B cell (primary cell): ENCODE data around the gene KIF26B. TPM values are rescaled to one million over a fixed set of nuclear protein-coding genes. Genes with fewer than 3 reads are reported as not detected.

Source experiments
- ATAC-seq: fragments of 200-7000 bp; cut with Tn5 transposase; one replicate; pipeline ENCODE4 v1.10.0; 2021; ENCODE audit warnings: low read depth, mild to moderate bottlenecking, moderate number of reproducible peaks, moderate library complexity
- CTCF ChIA-PET: fragments of 350-600 bp; sonication (Branson Sonifier 250); formaldehyde crosslinking; loops from one replicate; lab custom pipeline; 2021; ENCODE audit warnings: antibody characterized with exemption, inconsistent platforms; lab: Charles Lee
- POLR2A ChIA-PET: fragments of 350-600 bp; sonication (Branson Sonifier 250); formaldehyde crosslinking; loops from one replicate; lab custom pipeline; 2021; ENCODE audit warnings: antibody characterized with exemption; lab: Charles Lee
- DNase-seq: peaks from one replicate; pipeline ENCODE4 v3.0.0; 2013
- H2AFZ ChIP-seq: 2 replicates; pipeline ENCODE4 v1.6.1; 2012; ENCODE audit warnings: mild to moderate bottlenecking, low read depth, low read length; ENCODE audit not compliant: insufficient read depth, poor library complexity, severe bottlenecking
- H3K27ac ChIP-seq, 2 donors: 1 replicate in 1 of 2; 2 replicates in 1 of 2; pipeline ENCODE4 v1.5.1; 2012 to 2013; ENCODE audit warnings: low read length in 2 of 2, mild to moderate bottlenecking in 2 of 2, moderate library complexity in 1 of 2
- H3K27me3 ChIP-seq, 4 experiments: fragments of 200-600 bp in 1 of 4; sonication (generic) in 1 of 4; replicated peaks in 1 of 4; 1 replicate in 2 of 4; 2 replicates in 2 of 4; pipeline versions ENCODE4 v1.6.1 to v1.7.0; 2013 to 2016; ENCODE audit warnings: low read length in 3 of 4, mild to moderate bottlenecking in 2 of 4, mixed read lengths in 1 of 4, moderate library complexity in 1 of 4; ENCODE audit not compliant: insufficient read depth in 4 of 4, control insufficient read depth in 3 of 4; ENCODE audit errors: control extremely low read depth in 1 of 4
- H3K36me3 ChIP-seq, 2 experiments: replicated peaks in 1 of 2; 1 replicate in 1 of 2; 2 replicates in 1 of 2; pipeline versions ENCODE4 v1.6.1 to v1.7.1; 2013; ENCODE audit warnings: low read length in 1 of 2; ENCODE audit not compliant: insufficient read depth in 2 of 2, control insufficient read depth in 1 of 2; ENCODE audit errors: control extremely low read depth in 1 of 2, extremely low read depth in 1 of 2
- H3K4me1 ChIP-seq, 2 donors: fragments of 200-600 bp in 1 of 2; sonication (generic) in 1 of 2; 1 replicate in 1 of 2; 2 replicates in 1 of 2; pipeline versions ENCODE4 v1.5.1 to v1.6.1; 2013 to 2017; ENCODE audit warnings: low read length in 2 of 2; ENCODE audit not compliant: control insufficient read depth in 2 of 2, insufficient read depth in 2 of 2
- H3K4me2 ChIP-seq: replicated peaks from 2 replicates; pipeline ENCODE3; 2012; ENCODE audit warnings: mild to moderate bottlenecking, low read depth, low read length; ENCODE audit not compliant: poor library complexity, severe bottlenecking
- H3K4me3 ChIP-seq, 5 experiments: fragments of 200-600 bp in 1 of 5; sonication (generic) in 1 of 5; 1 replicate in 3 of 5; 2 replicates in 2 of 5; pipeline versions ENCODE4 v1.5.1 to v1.7.0; 2011 to 2016; ENCODE audit warnings: low read length in 4 of 5, mild to moderate bottlenecking in 4 of 5, low read depth in 2 of 5, control low read depth in 1 of 5, moderate library complexity in 1 of 5; ENCODE audit not compliant: insufficient read depth in 1 of 5; ENCODE audit errors: control extremely low read depth in 1 of 5, extremely low read depth in 1 of 5
- H3K79me2 ChIP-seq: fragments of 200-600 bp; sonication (generic); one replicate; pipeline ENCODE4 v1.6.0; 2016; ENCODE audit warnings: low read length; ENCODE audit not compliant: control insufficient read depth, insufficient read depth
- H3K9ac ChIP-seq: fragments of 200-600 bp; sonication (generic); 2 replicates; pipeline ENCODE4 v1.6.1; 2017; ENCODE audit warnings: mild to moderate bottlenecking, low read length, moderate library complexity
- H3K9me3 ChIP-seq, 3 donors: one replicate each; pipeline versions ENCODE4 v1.6.1 to v1.7.1; 2013; ENCODE audit warnings: low read length in 2 of 3; ENCODE audit not compliant: control insufficient read depth in 2 of 3, insufficient read depth in 1 of 3; ENCODE audit errors: control extremely low read depth in 1 of 3
- H4K20me1 ChIP-seq: 2 replicates; pipeline ENCODE4 v1.6.0; 2012; ENCODE audit warnings: mild to moderate bottlenecking, low read length; ENCODE audit not compliant: insufficient read depth, control insufficient read depth, poor library complexity, severe bottlenecking
- H3K27ac Mint-ChIP-seq: one replicate; pipeline ENCODE4 v1.8.0; 2021; ENCODE audit warnings: mixed read lengths
- H3K27me3 Mint-ChIP-seq: one replicate; pipeline ENCODE4 v1.8.0; 2021; ENCODE audit warnings: mixed read lengths
- H3K4me1 Mint-ChIP-seq: one replicate; pipeline ENCODE4 v1.8.0; 2021; ENCODE audit warnings: mixed read lengths
- H3K4me3 Mint-ChIP-seq: one replicate; pipeline ENCODE4 v1.8.0; 2021; ENCODE audit warnings: mixed read lengths
- H3K9me3 Mint-ChIP-seq: one replicate; pipeline ENCODE4 v1.8.0; 2022; ENCODE audit warnings: mixed read lengths; ENCODE audit not compliant: insufficient read depth
- CTCF ChIP-seq: fragments of 200-600 bp; IDR thresholded peaks from one replicate; pipeline ENCODE4 v1.8.0; 2022; ENCODE audit warnings: antibody characterized with exemption, mild to moderate bottlenecking
- EZH2 ChIP-seq: IDR thresholded peaks from 2 replicates; pipeline ENCODE4 v1.6.1; 2012; ENCODE audit warnings: borderline replicate concordance, low read depth, mild to moderate bottlenecking, moderate library complexity, low read length; ENCODE audit not compliant: insufficient read depth, poor library complexity, severe bottlenecking
- WGBS: methylation state at CpG from one replicate; pipeline ENCODE4 v1.1.5; 2013; ENCODE audit warnings: missing lambda C conversion rate; ENCODE audit not compliant: insufficient coverage; 5-methylcytosine and 5-hydroxymethylcytosine counted together
- intact Hi-C: fragments of 100-400 bp; cut with micrococcal nuclease; formaldehyde crosslinking; loops from one replicate; pipeline ENCODE4 v1.10.0; 2022
- polyA plus RNA-seq: library from polyadenylated mRNA; depleted of rRNA; stranded (reverse); fragments of >200 nt; gene quantifications from 2 replicates; pipeline ENCODE4 v1.2.3, GENCODE V29; 2012
- total RNA-seq, 2 donors: library from RNA; stranded (reverse); fragments of 120-200 nt in 1 of 2; gene quantifications; 1 replicate in 1 of 2; 2 replicates in 1 of 2; pipeline versions ENCODE4 v1.2.3 to v1.2.4, GENCODE V29; 2013 to 2022

The KIF26B gene
- total and polyA plus RNA-seq, 2 donors (not counting 1 experiment from before 2014, with no cell fraction given) = 0.62 TPM; not detected in 1

- Histone ChIP-seq H3K79me2 (no peaks in the 10 kb centered on the region), H3K4me2 (no peak overlapping the region), H3K4me1 (peaks cover 11 to 18% of the 10 kb centered on the region in 2 donors), H4K20me1 (no peaks in the 10 kb centered on the region), H2AFZ (no peak overlapping the region), H3K27ac (no peak overlapping the region), H3K9me3 (peaks cover 0 to 5% (median 0%) of the 10 kb centered on the region in 3 donors), H3K4me3 (no peak overlapping the region), H3K9ac (no peak overlapping the region), H3K36me3 (no peaks in the 10 kb centered on the region), H3K27me3 (peaks cover 0 to 2% (median 0%) of the 10 kb centered on the region in 4 experiments)
- DNase-seq (no peak), ATAC-seq (no peak)
- intact Hi-C loops = no loop called here
- H3K27me3 Mint-ChIP-seq = no peaks in the 10 kb centered on the region
- H3K4me3 Mint-ChIP-seq = no peak overlapping the region
- WGBS = 93% methylated on average over 13 of the region's 13 CpGs
- ChIA-PET CTCF (no interaction called here), POLR2A (no interaction called here)
- H3K9me3 Mint-ChIP-seq = no peaks in the 10 kb centered on the region
- peaks cover 19% of the 10 kb centered on the region for H3K4me1 Mint-ChIP-seq
- TF ChIP-seq EZH2 = no peak
- TF ChIP-seq CTCF = no peak
- no peak overlapping the region for H3K27ac Mint-ChIP-seq
Measured at GRCh38 chr1:245700631-245701030, 545.8 kb downstream of the KIF26B start.

- no peaks in the 10 kb centered on the region for H3K27me3 Mint-ChIP-seq
- Histone ChIP-seq H3K4me3 (no peak overlapping the region), H3K9me3 (peaks cover 0 to 5% (median 0%) of the 10 kb centered on the region in 3 donors), H3K9ac (no peak overlapping the region), H3K36me3 (no peaks in the 10 kb centered on the region), H2AFZ (no peak overlapping the region), H3K79me2 (no peaks in the 10 kb centered on the region), H4K20me1 (no peaks in the 10 kb centered on the region), H3K4me2 (no peak overlapping the region), H3K27ac (no peak overlapping the region), H3K27me3 (peaks cover 0 to 2% (median 0%) of the 10 kb centered on the region in 4 experiments), H3K4me1 (peaks cover 11 to 18% of the 10 kb centered on the region in 2 donors)
- H3K4me1 Mint-ChIP-seq = peaks cover 19% of the 10 kb centered on the region
- intact Hi-C loops = no loop called here
- no peak for DNase-seq
- ChIA-PET CTCF (no interaction called here), POLR2A (no interaction called here)
- H3K9me3 Mint-ChIP-seq = no peaks in the 10 kb centered on the region
- TF ChIP-seq CTCF = no peak
- TF ChIP-seq EZH2 = no peak
- 85% methylated on average over 6 of the region's 7 CpGs for WGBS
- H3K27ac Mint-ChIP-seq = no peak overlapping the region
- H3K4me3 Mint-ChIP-seq = no peak overlapping the region
- ATAC-seq = no peak
Measured at GRCh38 chr1:245701631-245702030, 546.8 kb downstream of the KIF26B start.
